ENCODE results near the gene P2RY14.

The P2RY14 gene

DNA sequence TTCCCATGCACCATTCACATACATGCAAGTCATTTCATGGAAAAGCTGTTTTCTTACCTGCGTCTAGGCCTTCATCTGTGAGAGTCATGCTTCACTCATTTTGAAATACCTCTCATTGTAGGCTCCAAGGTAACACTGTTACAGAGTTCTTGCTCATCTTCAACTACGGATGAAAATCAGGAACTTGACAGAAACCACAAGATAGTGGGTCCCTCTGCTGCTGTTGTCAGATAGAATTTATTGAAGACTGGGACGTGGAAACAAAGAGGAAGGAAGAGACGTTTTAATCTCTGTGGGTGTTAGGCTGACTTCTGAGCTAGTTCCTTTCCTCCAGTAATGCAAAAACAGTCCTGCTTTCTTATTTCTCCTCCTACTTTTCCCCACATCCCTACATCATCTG lies at the start of gene P2RY14:
P2RY14 (minus strand) TSS at position 313 of the 400 bp plus-strand sequence. CDS start 64,226 bp downstream, outside the sequence.
- POLR2A ChIA-PET: no interaction called here
- Histone ChIP-seq H3K4me3 (ENCODE audit: low read depth, low read length) (no peak within 1 kb of the TSS), H3K27ac (ENCODE audit: extremely low read depth, low read depth, low read length) (no peak within 1 kb of the TSS), H3K4me1 (ENCODE audit: control insufficient read depth, insufficient read depth, low read length) (no peaks in the 10 kb centered on the region), H3K36me3 (ENCODE audit: control insufficient read depth in 2 of 2, insufficient read depth in 1 of 2, low read length in 2 of 2) (no peaks in the 10 kb centered on the region; a peak in 1 of 3 replicates), H3K9me3 (ENCODE audit: control insufficient read depth, insufficient read depth, low read depth, low read length) (no peaks in the 10 kb centered on the region)
- TF ChIP-seq ZNF266 (tag by site-specific recombination; IDR thresholded peaks at IDR 0.05; ENCODE audit: low read depth) (no peak), KLF16 (tag by site-specific recombination; IDR thresholded peaks at IDR 0.05) (no peak), ZEB2 (tag by site-specific recombination; IDR thresholded peaks at IDR 0.05) (no peak), ZNF792 (tag by site-specific recombination; IDR thresholded peaks at IDR 0.05) (no peak), ZNF514 (tag by site-specific recombination; IDR thresholded peaks at IDR 0.05) (no peak), ZNF654 (tag by site-specific recombination; IDR thresholded peaks at IDR 0.05; ENCODE audit: low read depth) (no peak), PBX3 (CRISPR knock-in tag; IDR thresholded peaks at IDR 0.05) (no peak), ZNF366 (tag by site-specific recombination; conservative IDR thresholded peaks at IDR 0.05) (no peak), ZNF433 (tag by site-specific recombination; IDR thresholded peaks at IDR 0.05; ENCODE audit: low read depth) (no peak), ZFP41 (tag by site-specific recombination; IDR thresholded peaks at IDR 0.05; ENCODE audit: borderline replicate concordance) (no peak), KLF9 (tag by site-specific recombination; IDR thresholded peaks at IDR 0.05; ENCODE audit: low read depth) (no peak), ZNF768 (tag by site-specific recombination; IDR thresholded peaks at IDR 0.05) (no peak)
- TF ChIP-seq, protein P1, sequence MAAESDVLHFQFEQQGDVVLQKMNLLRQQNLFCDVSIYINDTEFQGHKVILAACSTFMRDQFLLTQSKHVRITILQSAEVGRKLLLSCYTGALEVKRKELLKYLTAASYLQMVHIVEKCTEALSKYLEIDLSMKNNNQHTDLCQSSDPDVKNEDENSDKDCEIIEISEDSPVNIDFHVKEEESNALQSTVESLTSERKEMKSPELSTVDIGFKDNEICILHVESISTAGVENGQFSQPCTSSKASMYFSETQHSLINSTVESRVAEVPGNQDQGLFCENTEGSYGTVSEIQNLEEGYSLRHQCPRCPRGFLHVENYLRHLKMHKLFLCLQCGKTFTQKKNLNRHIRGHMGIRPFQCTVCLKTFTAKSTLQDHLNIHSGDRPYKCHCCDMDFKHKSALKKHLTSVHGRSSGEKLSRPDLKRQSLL (tag by site-specific recombination; IDR thresholded peaks at IDR 0.05): no peak
- TF ChIP-seq, protein P2, sequence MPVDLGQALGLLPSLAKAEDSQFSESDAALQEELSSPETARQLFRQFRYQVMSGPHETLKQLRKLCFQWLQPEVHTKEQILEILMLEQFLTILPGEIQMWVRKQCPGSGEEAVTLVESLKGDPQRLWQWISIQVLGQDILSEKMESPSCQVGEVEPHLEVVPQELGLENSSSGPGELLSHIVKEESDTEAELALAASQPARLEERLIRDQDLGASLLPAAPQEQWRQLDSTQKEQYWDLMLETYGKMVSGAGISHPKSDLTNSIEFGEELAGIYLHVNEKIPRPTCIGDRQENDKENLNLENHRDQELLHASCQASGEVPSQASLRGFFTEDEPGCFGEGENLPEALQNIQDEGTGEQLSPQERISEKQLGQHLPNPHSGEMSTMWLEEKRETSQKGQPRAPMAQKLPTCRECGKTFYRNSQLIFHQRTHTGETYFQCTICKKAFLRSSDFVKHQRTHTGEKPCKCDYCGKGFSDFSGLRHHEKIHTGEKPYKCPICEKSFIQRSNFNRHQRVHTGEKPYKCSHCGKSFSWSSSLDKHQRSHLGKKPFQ (tag by site-specific recombination; IDR thresholded peaks at IDR 0.05): no peak
- CTCF ChIA-PET: interaction anchor here (1.0 to 5.5 kb wide), 3 partner anchors 10 to 50 kb away, joined by 3 to 32 read pairs (median 3); no protein-coding TSS in a partner anchor

GRCh38 chr3:151327571-151328198 lies 49.3 kb upstream of the P2RY14 start:
- Histone ChIP-seq H3K4me1 (ENCODE audit: control insufficient read depth, insufficient read depth, low read length) (no peaks in the 10 kb centered on the region), H3K36me3 (ENCODE audit: control insufficient read depth in 2 of 2, insufficient read depth in 1 of 2, low read length in 2 of 2) (no peaks in the 10 kb centered on the region), H3K27ac (ENCODE audit: extremely low read depth, low read depth, low read length) (no peak overlapping the region), H3K4me3 (ENCODE audit: low read depth, low read length) (no peak overlapping the region), H3K9me3 (ENCODE audit: control insufficient read depth, insufficient read depth, low read depth, low read length) (no peaks in the 10 kb centered on the region)
- ChIA-PET CTCF (interaction anchor here (0.6 to 3.0 kb wide), 11 partner anchors 18 to 449 kb away, joined by 3 to 8 read pairs (median 3); no protein-coding TSS in a partner anchor), POLR2A (no interaction called here)
- no peak for TF ChIP-seq TCF7L2 (IDR thresholded peaks at IDR 0.05; ENCODE audit: borderline replicate concordance, low read depth, low read length)
- TF ChIP-seq ZNF654 (tag by site-specific recombination; IDR thresholded peaks at IDR 0.05; ENCODE audit: low read depth): peak; percentile 26

DNA sequence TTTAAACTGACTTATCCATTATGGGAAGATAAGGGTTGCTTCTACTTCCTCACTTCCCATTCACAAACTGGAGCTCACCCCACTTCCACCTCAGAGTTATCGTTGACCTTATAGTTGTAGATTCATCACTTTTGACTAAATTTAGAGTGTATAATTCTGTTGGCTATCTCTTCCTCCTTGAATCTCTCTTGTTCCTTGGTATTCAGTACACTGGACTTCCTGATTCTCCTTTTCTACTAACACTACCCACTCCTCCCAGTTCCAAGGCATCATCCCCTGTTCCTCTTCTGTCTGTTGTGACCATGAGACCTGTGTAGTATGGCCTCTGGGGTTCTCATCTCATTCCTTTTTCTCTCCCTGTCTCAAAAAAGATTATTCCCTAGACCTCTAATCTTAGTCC lies 44.2 kb upstream of the P2RY14 start:
- H3K36me3 ChIP-seq (ENCODE audit: control insufficient read depth in 2 of 2, insufficient read depth in 1 of 2, low read length in 2 of 2): no peaks in the 10 kb centered on the region
- H3K4me1 ChIP-seq (ENCODE audit: control insufficient read depth, insufficient read depth, low read length): no peaks in the 10 kb centered on the region
- POLR2A ChIA-PET: no interaction called here
- H3K4me3 ChIP-seq (ENCODE audit: low read depth, low read length): no peak overlapping the region
- CTCF ChIA-PET: interaction anchor here (1.0 kb wide), 1 partner anchor 17 kb away, joined by 3 read pairs; no protein-coding TSS in a partner anchor
- H3K9me3 ChIP-seq (ENCODE audit: control insufficient read depth, insufficient read depth, low read depth, low read length): no peaks in the 10 kb centered on the region
- TF ChIP-seq ZFP41 (tag by site-specific recombination; IDR thresholded peaks at IDR 0.05; ENCODE audit: borderline replicate concordance) (no peak), ZNF391 (tag by site-specific recombination; IDR thresholded peaks at IDR 0.05; ENCODE audit: borderline replicate concordance, low read depth) (no peak), ZBTB21 (tag by site-specific recombination; IDR thresholded peaks at IDR 0.05) (no peak), ZNF280C (tag by site-specific recombination; IDR thresholded peaks at IDR 0.05) (no peak), ZNF292 (tag by site-specific recombination; IDR thresholded peaks at IDR 0.05; ENCODE audit: borderline replicate concordance, low read depth) (no peak)
- H3K27ac ChIP-seq (ENCODE audit: extremely low read depth, low read depth, low read length): no peak overlapping the region
